Panc1 (cell line): Measurements from ENCODE around the gene FRMD5. TPM values are rescaled to one million over a fixed set of nuclear protein-coding genes. Genes with fewer than 3 reads are reported as not detected.

ENCODE experiments used
- ATAC-seq: fragments of 200-7000 bp; cut with Tn5 transposase; 2 replicates; pipeline ENCODE4 v1.9.1; 2020; ENCODE audit warnings: mild to moderate bottlenecking, moderate library complexity
- BruUV-seq: library from RNA; stranded (reverse); fragments of 400-500 nt; replicated peaks from 2 replicates; lab custom pipeline; 2021; lab: Mats Ljungman, UMichigan
- CTCF ChIA-PET: fragments of 300-600 bp; sonication (Branson Sonifier 250); formaldehyde crosslinking; loops from one replicate; lab custom pipeline; 2022; ENCODE audit warnings: antibody characterized with exemption; lab: Charles Lee
- POLR2A ChIA-PET: fragments of 300-600 bp; sonication (Branson Sonifier 250); formaldehyde crosslinking; loops from one replicate; lab custom pipeline; 2022; ENCODE audit warnings: antibody characterized with exemption; lab: Charles Lee
- DNase-seq: peaks from one replicate; pipeline ENCODE4 v3.0.0-alpha.2; 2010; ENCODE audit warnings: low read depth, low spot score
- H3K27ac ChIP-seq: 2 replicates; pipeline ENCODE4 v1.5.1; 2011; ENCODE audit warnings: mild to moderate bottlenecking, low read length, inconsistent platforms
- H3K27me3 ChIP-seq: fragments of 200-500 bp; sonication (Bioruptor generic); 2 replicates; pipeline ENCODE4 v1.6.0; 2014; ENCODE audit warnings: low read length, inconsistent platforms; ENCODE audit not compliant: control insufficient read depth, insufficient read depth
- H3K36me3 ChIP-seq: fragments of 200-500 bp; sonication (Bioruptor generic); 2 replicates; pipeline ENCODE4 v1.5.1; 2014; ENCODE audit warnings: inconsistent platforms, mild to moderate bottlenecking, low read length, moderate library complexity; ENCODE audit not compliant: control insufficient read depth, insufficient read depth
- H3K4me1 ChIP-seq: 2 replicates; pipeline ENCODE4 v1.5.1; 2011; ENCODE audit warnings: inconsistent platforms, mild to moderate bottlenecking, low read length, moderate library complexity; ENCODE audit not compliant: control insufficient read depth, insufficient read depth
- H3K4me3 ChIP-seq, 2 experiments: 2 replicates each; pipeline ENCODE4 v1.5.1; 2011 to 2012; ENCODE audit warnings: low read depth in 2 of 2, low read length in 2 of 2, mild to moderate bottlenecking in 2 of 2, inconsistent platforms in 1 of 2, moderate library complexity in 1 of 2
- H3K9me3 ChIP-seq: fragments of 200-500 bp; sonication (Bioruptor generic); 2 replicates; pipeline ENCODE4 v1.5.1; 2014; ENCODE audit warnings: low read depth, mild to moderate bottlenecking, inconsistent platforms, low read length, moderate library complexity; ENCODE audit not compliant: control insufficient read depth, insufficient read depth
- CTCF ChIP-seq: fragments of 450-650 bp; IDR thresholded peaks from 2 replicates; pipeline ENCODE4 v1.5.1; 2017; ENCODE audit warnings: mild to moderate bottlenecking
- POLR2AphosphoS5 ChIP-seq: IDR thresholded peaks from 2 replicates; pipeline ENCODE4 v1.6.1; 2012; ENCODE audit warnings: mild to moderate bottlenecking, low read depth, low read length, moderate library complexity
- REST ChIP-seq, 2 experiments: IDR thresholded peaks; 2 replicates each; pipeline ENCODE4 v1.6.1; 2011 to 2012; ENCODE audit warnings: low read depth in 2 of 2, control low read depth in 1 of 2, low read length in 1 of 2, mild to moderate bottlenecking in 1 of 2, moderate library complexity in 1 of 2; ENCODE audit not compliant: insufficient read depth in 1 of 2
- SIN3A ChIP-seq: IDR thresholded peaks from 2 replicates; pipeline ENCODE4 v1.6.1; 2012; ENCODE audit warnings: low read depth, mild to moderate bottlenecking, low read length, moderate library complexity, borderline replicate concordance; ENCODE audit not compliant: insufficient read depth
- TCF7L2 ChIP-seq: IDR thresholded peaks from 2 replicates; pipeline ENCODE4 v1.6.1; 2011; ENCODE audit warnings: mild to moderate bottlenecking, low read depth, low read length, inconsistent platforms
- in situ Hi-C: cut with HindIII; loops from 2 replicates; pipeline ENCODE4 v1.10.0; 2016; ENCODE audit warnings: low sequenced_read_pairs, low pct_unique_long_range_greater_than_20kb
- intact Hi-C: fragments of 100-400 bp; cut with micrococcal nuclease; formaldehyde crosslinking; loops from one replicate; pipeline ENCODE4 v1.10.0; 2022; ENCODE audit not compliant: unreplicated experiment
- total RNA-seq: library from RNA; stranded (reverse); gene quantifications from one replicate; pipeline ENCODE4 v1.2.1, GENCODE V29; 2021; ENCODE audit not compliant: unreplicated experiment

Gene FRMD5
- total RNA-seq, 1 experiment from 2014 or later, result 18.3 TPM

DNA sequence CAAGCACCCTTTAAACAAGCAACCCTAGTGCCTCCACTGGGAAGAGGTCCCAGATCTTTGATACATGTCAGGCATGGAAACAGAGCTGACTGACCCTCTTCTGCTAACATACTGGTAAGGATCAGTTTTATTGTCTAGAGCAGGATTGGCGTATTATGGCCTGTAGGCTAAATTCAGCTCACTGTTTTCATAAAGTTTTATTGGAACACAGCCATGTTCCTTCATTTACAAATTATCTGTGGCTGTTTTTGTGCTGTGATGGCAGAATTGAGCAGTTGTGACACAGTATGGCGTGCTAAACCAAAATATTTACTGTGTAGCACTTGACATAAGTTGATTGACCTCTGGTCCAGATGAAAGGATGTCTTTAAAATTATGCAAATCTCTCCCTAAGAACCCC is 323.2 kb downstream of the FRMD5 start:
- Histone ChIP-seq H3K4me1 (no peaks in the 10 kb centered on the region), H3K4me3 (no peak overlapping the region), H3K27me3 (no peaks in the 10 kb centered on the region), H3K9me3 (no peaks in the 10 kb centered on the region), H3K36me3 (peaks cover 10% of the 10 kb centered on the region), H3K27ac (no peak overlapping the region)
- no peak for TF ChIP-seq REST (IDR thresholded peaks at IDR 0.05; ENCODE audit: insufficient read depth in 1 of 2, low read depth in 2 of 2, low read length in 1 of 2)
- TF ChIP-seq POLR2AphosphoS5, result no peak
- no peak for TF ChIP-seq CTCF
- TF ChIP-seq TCF7L2, result no peak
- TF ChIP-seq SIN3A, result no peak
- in situ Hi-C loops (no loop called here), intact Hi-C loops (loop anchor here (10.0 kb wide), 1 partner anchor 63 kb away; no protein-coding TSS in a partner anchor)
- ATAC-seq (no peak), DNase-seq (no peak)
- POLR2A ChIA-PET, result interaction anchor here (0.6 kb wide), 1 partner anchor 11 kb away, joined by 7 read pairs; no protein-coding TSS in a partner anchor
- no TSS peak for BruUV-seq
- CTCF ChIA-PET, result interaction anchor here (0.6 kb wide), 1 partner anchor 455 kb away, joined by 4 read pairs; no protein-coding TSS in a partner anchor

DNA sequence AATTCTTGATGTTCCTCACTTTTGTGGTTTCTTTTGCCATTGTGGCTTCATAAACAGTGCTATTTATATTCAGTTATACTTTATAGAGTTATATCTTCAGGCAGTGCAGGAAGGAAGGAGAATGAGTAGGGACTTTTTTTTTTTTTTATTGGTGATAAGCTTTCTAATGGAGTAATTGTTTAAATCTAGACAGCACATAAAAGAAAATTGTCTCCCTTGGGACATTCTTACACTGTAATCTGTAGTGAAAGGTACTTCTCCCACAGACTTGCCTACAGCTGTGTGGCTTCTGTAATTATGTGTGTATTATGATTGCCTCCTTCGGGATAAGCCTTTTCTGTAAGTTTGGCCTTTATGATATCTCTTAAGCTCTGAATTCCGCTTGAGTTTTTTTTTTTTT is 326.7 kb downstream of the FRMD5 start:
- no peaks in the 10 kb centered on the region for H3K27me3 ChIP-seq
- H3K9me3 ChIP-seq, result no peaks in the 10 kb centered on the region
- H3K27ac ChIP-seq, result no peak overlapping the region
- POLR2A ChIA-PET, result interaction anchor here (0.6 kb wide), 1 partner anchor 183 kb away, joined by 5 read pairs; no protein-coding TSS in a partner anchor
- H3K36me3 ChIP-seq, result peaks cover 14% of the 10 kb centered on the region
- no TSS peak for BruUV-seq
- CTCF ChIA-PET, result no interaction called here
- intact Hi-C loops, result no loop called here
- no peak for DNase-seq
- no peak for TF ChIP-seq CTCF
- no peak for TF ChIP-seq SIN3A
- TF ChIP-seq REST (IDR thresholded peaks at IDR 0.05; ENCODE audit: insufficient read depth in 1 of 2, low read depth in 2 of 2, low read length in 1 of 2), result no peak
- no peak for TF ChIP-seq POLR2AphosphoS5
- no peak for TF ChIP-seq TCF7L2
- H3K4me3 ChIP-seq, result no peak overlapping the region
- no peak for ATAC-seq
- no peaks in the 10 kb centered on the region for H3K4me1 ChIP-seq
- in situ Hi-C loops, result no loop called here
